GM12878 (cell line): Measurements from ENCODE around the gene KIAA0825. TPM values are rescaled to one million over a fixed set of nuclear protein-coding genes. Genes with fewer than 3 reads are reported as not detected.

Experiments used
- NFYB ChIP-seq: IDR thresholded peaks from 2 replicates; pipeline ENCODE4 v1.6.1; 2011; ENCODE audit warnings: low read depth, mild to moderate bottlenecking, low read length, improper control_type of control experiment, moderate library complexity; ENCODE audit not compliant: insufficient read depth
- POLR2AphosphoS5 ChIP-seq: IDR thresholded peaks from 2 replicates; pipeline ENCODE4 v1.6.1; 2011; ENCODE audit warnings: mild to moderate bottlenecking, low read length, inconsistent platforms
- SREBF1 ChIP-seq: IDR thresholded peaks from 2 replicates; pipeline ENCODE4 v1.6.1; 2012; ENCODE audit warnings: mild to moderate bottlenecking, low read length
- polyA plus RNA-seq, 11 experiments: library from polyadenylated mRNA; depleted of rRNA in 4 of 11; unstranded in 6 of 11; stranded (reverse) in 5 of 11; fragments of >200 nt; fragmentation: Nextera tagmentation in 4 of 11; fragmentation: Illumina TruSeq in 1 of 11; extraction: Ambion mirVana in 4 of 11; extraction: Trizol in 1 of 11; gene quantifications; 1 replicate in 1 of 11; 2 replicates in 10 of 11; pipeline versions ENCODE4 v1.2.1 to v1.2.3, GENCODE V29; 2011 to 2016; ENCODE audit warnings: inconsistent platforms in 2 of 11, missing spikeins in 2 of 11, low read depth in 1 of 11
- total RNA-seq, 4 experiments: library from RNA; depleted of rRNA in 3 of 4; stranded (reverse); fragments of >200 nt in 3 of 4; fragmentation: Illumina TruSeq in 1 of 4; extraction: Trizol in 1 of 4; gene quantifications; 2 replicates each; pipeline versions ENCODE4 v1.2.1 to v1.2.3, GENCODE V29; 2013 to 2021
- TF ChIP-seq, protein P1 (sequence below): IDR thresholded peaks from 2 replicates; pipeline ENCODE4 v1.6.1; 2012; ENCODE audit warnings: low read length, inconsistent platforms
- TF ChIP-seq, protein P2 (sequence below): fragments of 450-650 bp; formaldehyde crosslinking; IDR thresholded peaks from 2 replicates; pipeline ENCODE4 v1.4.0; 2020; ENCODE audit warnings: mild to moderate bottlenecking, moderate library complexity
- TF ChIP-seq, protein P3 (sequence below): fragments of 450-650 bp; IDR thresholded peaks from 2 replicates; pipeline ENCODE4 v1.6.1; 2016; ENCODE audit warnings: mild to moderate bottlenecking

KIAA0825 gene
- total and polyA plus RNA-seq, 10 of the 15 experiments (the other 5 are each of a cell fraction or from before 2014, with no cell fraction given) = 0.55 to 1.9 (median 1.5) TPM

DNA sequence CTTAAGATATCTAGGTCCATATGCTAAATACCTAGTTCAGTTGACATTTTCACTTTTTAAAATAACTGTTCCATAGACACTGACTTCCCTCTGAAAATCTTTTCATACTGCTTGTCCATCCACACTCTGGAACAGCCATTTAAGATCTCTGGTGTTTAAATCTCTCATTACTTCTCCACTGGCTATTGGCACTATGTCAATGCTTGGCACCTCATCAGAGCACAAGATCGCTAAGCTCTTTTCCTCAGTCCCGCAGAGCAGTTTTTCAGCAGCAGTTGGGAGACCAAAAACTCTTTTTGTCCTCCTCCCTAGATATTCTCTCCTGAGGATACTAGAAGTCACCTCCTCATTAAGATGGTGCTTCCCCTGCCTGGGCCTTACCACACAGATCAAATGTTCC is 172.7 kb downstream of the KIAA0825 start (continued):
- TF ChIP-seq NFYB = no peak
- no peak for TF ChIP-seq SREBF1
- TF ChIP-seq, protein P1, sequence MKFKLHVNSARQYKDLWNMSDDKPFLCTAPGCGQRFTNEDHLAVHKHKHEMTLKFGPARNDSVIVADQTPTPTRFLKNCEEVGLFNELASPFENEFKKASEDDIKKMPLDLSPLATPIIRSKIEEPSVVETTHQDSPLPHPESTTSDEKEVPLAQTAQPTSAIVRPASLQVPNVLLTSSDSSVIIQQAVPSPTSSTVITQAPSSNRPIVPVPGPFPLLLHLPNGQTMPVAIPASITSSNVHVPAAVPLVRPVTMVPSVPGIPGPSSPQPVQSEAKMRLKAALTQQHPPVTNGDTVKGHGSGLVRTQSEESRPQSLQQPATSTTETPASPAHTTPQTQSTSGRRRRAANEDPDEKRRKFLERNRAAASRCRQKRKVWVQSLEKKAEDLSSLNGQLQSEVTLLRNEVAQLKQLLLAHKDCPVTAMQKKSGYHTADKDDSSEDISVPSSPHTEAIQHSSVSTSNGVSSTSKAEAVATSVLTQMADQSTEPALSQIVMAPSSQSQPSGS = no peak
- TF ChIP-seq, protein P2, sequence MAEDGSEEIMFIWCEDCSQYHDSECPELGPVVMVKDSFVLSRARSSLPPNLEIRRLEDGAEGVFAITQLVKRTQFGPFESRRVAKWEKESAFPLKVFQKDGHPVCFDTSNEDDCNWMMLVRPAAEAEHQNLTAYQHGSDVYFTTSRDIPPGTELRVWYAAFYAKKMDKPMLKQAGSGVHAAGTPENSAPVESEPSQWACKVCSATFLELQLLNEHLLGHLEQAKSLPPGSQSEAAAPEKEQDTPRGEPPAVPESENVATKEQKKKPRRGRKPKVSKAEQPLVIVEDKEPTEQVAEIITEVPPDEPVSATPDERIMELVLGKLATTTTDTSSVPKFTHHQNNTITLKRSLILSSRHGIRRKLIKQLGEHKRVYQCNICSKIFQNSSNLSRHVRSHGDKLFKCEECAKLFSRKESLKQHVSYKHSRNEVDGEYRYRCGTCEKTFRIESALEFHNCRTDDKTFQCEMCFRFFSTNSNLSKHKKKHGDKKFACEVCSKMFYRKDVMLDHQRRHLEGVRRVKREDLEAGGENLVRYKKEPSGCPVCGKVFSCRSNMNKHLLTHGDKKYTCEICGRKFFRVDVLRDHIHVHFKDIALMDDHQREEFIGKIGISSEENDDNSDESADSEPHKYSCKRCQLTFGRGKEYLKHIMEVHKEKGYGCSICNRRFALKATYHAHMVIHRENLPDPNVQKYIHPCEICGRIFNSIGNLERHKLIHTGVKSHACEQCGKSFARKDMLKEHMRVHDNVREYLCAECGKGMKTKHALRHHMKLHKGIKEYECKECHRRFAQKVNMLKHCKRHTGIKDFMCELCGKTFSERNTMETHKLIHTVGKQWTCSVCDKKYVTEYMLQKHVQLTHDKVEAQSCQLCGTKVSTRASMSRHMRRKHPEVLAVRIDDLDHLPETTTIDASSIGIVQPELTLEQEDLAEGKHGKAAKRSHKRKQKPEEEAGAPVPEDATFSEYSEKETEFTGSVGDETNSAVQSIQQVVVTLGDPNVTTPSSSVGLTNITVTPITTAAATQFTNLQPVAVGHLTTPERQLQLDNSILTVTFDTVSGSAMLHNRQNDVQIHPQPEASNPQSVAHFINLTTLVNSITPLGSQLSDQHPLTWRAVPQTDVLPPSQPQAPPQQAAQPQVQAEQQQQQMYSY (CRISPR knock-in tag) = no peak
- TF ChIP-seq POLR2AphosphoS5 = no peak
- TF ChIP-seq, protein P3, sequence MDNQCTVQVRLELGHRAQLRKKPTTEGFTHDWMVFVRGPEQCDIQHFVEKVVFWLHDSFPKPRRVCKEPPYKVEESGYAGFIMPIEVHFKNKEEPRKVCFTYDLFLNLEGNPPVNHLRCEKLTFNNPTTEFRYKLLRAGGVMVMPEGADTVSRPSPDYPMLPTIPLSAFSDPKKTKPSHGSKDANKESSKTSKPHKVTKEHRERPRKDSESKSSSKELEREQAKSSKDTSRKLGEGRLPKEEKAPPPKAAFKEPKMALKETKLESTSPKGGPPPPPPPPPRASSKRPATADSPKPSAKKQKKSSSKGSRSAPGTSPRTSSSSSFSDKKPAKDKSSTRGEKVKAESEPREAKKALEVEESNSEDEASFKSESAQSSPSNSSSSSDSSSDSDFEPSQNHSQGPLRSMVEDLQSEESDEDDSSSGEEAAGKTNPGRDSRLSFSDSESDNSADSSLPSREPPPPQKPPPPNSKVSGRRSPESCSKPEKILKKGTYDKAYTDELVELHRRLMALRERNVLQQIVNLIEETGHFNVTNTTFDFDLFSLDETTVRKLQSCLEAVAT = no peak
